Ovary (tissue), 3 donors: ENCODE measurements around the gene ITIH4.

Experiments used
- POLR2A ChIP-seq: fragments of 450-650 bp; IDR thresholded peaks from one replicate; pipeline ENCODE4 v1.6.1; 2017; ENCODE audit warnings: antibody characterized with exemption, mild to moderate bottlenecking, moderate library complexity
- TF ChIP-seq, protein P1 (sequence below), 3 donors: fragments of 450-650 bp in 2 of 3; fragments of 200-600 bp in 1 of 3; IDR thresholded peaks; one replicate each; pipeline versions ENCODE4 v1.5.1 to v1.8.0; 2016 to 2022; ENCODE audit warnings: antibody characterized with exemption in 3 of 3, mild to moderate bottlenecking in 1 of 3
- donor health status: DM: no; HTN: no; CAD: no.

DNA sequence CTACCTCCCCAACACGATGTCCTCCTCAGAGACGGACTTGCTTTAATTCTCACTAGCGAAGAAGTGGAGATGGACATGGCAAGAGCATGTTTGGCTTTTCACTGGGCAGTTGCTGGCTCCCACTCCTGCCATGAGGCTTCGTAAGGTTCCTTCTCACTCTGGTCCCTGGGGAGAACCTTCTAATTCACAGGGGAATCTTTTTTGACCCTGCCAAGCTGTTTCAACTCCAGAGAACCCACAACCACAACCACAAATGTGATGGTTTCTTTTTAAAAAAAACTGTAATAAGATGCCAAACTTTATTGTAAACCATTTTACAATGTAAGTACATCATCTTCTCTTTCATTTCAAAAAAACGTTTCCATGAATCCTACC, 6.0 kb upstream of the ITIH4 start:
- TF ChIP-seq, protein P1, sequence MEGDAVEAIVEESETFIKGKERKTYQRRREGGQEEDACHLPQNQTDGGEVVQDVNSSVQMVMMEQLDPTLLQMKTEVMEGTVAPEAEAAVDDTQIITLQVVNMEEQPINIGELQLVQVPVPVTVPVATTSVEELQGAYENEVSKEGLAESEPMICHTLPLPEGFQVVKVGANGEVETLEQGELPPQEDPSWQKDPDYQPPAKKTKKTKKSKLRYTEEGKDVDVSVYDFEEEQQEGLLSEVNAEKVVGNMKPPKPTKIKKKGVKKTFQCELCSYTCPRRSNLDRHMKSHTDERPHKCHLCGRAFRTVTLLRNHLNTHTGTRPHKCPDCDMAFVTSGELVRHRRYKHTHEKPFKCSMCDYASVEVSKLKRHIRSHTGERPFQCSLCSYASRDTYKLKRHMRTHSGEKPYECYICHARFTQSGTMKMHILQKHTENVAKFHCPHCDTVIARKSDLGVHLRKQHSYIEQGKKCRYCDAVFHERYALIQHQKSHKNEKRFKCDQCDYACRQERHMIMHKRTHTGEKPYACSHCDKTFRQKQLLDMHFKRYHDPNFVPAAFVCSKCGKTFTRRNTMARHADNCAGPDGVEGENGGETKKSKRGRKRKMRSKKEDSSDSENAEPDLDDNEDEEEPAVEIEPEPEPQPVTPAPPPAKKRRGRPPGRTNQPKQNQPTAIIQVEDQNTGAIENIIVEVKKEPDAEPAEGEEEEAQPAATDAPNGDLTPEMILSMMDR (IDR thresholded peaks at IDR 0.05), result no peak
- no peak for TF ChIP-seq POLR2A
